Measurements from ENCODE around the gene DCAF4L1.

The DCAF4L1 gene

DNA sequence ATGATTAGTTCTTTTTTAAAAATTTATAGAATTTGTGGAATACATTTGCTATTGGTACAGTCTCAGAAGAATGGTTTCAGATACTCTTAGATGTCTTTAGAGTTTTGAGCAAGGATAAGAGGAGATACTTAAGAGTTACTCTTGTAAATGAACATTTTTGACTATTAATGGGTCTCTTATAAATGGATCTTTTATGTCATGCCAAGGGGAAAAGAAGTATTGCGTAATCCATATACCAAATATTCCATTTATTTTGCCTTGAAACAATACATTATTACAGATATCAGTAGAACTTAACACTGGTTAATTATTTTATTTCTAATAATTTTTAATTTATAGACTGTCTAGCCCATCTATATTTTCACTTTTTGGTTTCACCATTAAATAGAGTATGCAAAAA, 17.2 kb upstream of the DCAF4L1 start:
- TF ChIP-seq JUND (IDR thresholded peaks at IDR 0.05; ENCODE audit: low read depth) = no peak
- in situ Hi-C loops (cut with HindIII; ENCODE audit: low pct_unique_long_range_greater_than_20kb, low sequenced_read_pairs) = no loop called here
- no peak for DNase-seq (ENCODE audit: low read depth in 1 of 2, low spot score in 1 of 2)

DNA sequence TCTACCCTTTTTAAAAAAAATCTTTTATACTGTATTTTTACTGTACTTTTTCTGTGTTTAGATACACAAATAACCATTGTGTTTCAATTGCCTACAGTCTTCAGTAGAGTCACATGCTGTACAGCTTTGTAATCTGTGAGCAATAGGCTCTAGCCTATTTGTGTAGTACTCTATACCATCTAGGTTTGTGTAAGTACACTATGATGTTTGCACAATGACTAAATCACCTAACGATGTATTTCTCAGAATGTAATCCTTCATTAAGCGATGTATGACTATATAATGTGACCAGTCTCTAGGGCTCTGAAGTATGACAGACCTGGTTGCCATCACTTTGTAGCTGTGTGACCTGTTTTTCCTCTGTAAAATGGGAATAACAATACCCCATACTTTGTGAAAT, 14.2 kb upstream of the DCAF4L1 start:
- in situ Hi-C loops (cut with HindIII; ENCODE audit: low pct_unique_long_range_greater_than_20kb, low sequenced_read_pairs) = no loop called here
- no peak for DNase-seq (ENCODE audit: low read depth in 1 of 2, low spot score in 1 of 2)
- TF ChIP-seq JUND (IDR thresholded peaks at IDR 0.05; ENCODE audit: low read depth) = no peak

DNA sequence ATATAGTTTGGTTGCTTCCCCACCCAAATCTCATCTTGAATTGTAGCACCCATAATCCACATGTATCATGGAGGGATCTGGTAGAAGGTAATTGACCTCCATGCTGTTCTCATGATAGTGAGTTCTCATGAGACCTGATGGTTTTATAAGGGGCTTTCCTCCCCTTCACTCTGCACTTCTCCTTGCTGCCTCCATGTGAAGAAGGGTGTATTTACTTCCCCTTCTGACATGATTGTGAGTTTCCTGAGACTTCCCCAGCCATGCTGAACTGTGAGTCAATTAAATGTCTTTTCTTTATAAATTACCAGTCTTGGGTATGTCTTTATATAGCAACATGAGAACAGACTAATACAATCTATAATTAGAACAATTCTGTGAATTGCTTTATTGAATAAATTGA, 11.9 kb upstream of the DCAF4L1 start:
- in situ Hi-C loops (cut with HindIII; ENCODE audit: low pct_unique_long_range_greater_than_20kb, low sequenced_read_pairs) = no loop called here
- TF ChIP-seq JUND (IDR thresholded peaks at IDR 0.05; ENCODE audit: low read depth) = no peak
- DNase-seq (ENCODE audit: low read depth in 1 of 2, low spot score in 1 of 2) = no peak

DNA sequence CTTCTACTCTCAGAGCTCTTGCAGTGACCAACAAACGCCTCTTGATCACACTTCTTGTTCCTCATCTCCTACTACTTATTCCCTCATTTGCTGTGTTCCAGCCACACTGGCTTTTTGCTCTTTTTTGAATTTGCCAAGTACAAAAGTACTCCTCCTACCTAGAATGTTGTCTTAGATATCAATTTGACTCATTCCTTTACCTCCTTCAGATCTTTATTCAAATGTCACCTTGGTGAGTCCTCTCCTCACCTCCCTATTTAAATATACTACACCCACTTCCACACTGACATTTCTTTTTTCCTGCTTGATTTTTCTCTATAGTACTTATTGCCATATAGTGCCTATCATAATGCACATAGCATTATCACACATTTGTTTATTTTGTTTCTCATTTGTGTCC, 6.2 kb upstream of the DCAF4L1 start:
- TF ChIP-seq JUND (IDR thresholded peaks at IDR 0.05; ENCODE audit: low read depth) = no peak
- in situ Hi-C loops (cut with HindIII; ENCODE audit: low pct_unique_long_range_greater_than_20kb, low sequenced_read_pairs) = no loop called here
- no peak for DNase-seq (ENCODE audit: low read depth in 1 of 2, low spot score in 1 of 2)

DNA sequence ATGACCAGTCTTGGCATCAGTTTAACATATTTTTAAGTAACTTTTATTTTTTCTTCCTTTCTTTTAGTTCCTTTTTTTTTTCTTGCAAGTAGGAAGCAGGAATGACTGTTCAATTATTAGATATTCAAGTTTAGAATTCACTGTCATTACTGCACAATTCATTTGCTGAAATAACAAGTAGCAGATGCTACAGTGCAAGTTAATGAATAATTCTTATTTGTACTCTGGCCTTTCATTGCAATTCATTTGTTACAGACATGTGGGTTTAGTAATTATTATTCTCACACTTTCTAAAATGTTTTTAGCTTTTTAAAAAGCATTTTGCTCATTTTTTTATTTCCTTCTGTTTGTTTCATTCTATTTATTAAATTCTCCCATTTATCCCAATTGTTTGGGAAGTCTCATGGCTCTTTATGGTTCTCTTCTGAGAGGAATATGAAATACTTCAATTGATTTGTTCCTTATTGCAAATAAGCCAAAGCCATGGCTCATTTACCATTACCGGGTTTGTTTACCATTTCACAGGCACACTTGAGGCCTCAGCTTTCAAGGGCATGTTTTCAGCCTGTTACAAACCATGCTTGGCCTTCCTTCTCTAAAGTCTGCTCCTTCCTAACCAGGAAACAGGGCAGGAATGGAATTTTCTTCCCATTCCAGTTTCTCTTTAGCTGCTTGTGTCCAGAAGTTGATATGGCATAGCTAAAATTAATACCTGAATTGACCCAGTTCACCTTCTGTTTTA, 4.6 kb upstream of the DCAF4L1 start:
- no peak for DNase-seq (ENCODE audit: low read depth in 1 of 2, low spot score in 1 of 2)
- in situ Hi-C loops (cut with HindIII; ENCODE audit: low pct_unique_long_range_greater_than_20kb, low sequenced_read_pairs) = no loop called here
- TF ChIP-seq JUND (IDR thresholded peaks at IDR 0.05; ENCODE audit: low read depth) = no peak

DNA sequence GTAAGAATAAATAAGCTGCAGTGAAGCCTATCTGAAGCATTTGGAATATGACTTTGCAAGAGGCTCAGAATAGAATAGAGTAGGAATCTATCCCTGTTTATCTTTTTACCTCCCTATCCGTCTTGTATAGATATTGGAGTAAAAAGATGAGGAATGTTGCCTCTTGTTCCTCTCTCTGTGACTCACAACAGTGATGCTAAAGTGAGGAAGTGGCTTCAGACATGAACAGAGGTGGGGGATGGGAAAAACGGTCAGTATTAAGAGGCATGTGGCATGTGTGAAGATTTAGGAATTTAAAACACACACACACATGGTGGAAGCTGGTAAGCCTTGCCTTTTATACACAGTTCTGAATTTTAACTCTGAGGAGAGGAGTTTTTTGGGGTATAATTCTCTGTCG, 3.8 kb upstream of the DCAF4L1 start:
- no peak for TF ChIP-seq JUND (IDR thresholded peaks at IDR 0.05; ENCODE audit: low read depth)
- in situ Hi-C loops (cut with HindIII; ENCODE audit: low pct_unique_long_range_greater_than_20kb, low sequenced_read_pairs) = no loop called here
- DNase-seq (ENCODE audit: low read depth in 1 of 2, low spot score in 1 of 2) = no peak

DNA sequence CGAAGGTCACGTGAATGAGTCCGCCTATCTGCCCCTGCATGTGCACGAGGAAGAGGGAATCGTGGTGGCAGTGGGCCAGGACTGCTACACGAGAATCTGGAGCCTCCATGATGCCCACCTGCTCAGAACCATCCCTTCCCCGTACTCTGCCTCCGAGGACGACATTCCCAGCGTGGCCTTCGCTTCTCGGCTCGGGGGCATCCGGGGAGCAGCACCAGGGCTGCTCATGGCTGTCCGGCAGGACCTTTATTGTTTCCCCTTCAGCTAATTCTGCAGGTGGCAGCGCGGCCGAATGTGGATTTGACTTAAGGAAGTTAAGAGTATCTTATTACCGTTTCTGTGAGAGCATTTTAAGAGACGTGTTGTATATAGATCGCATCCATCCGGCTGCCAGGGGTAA, 1.2 kb downstream of the DCAF4L1 start:
- in situ Hi-C loops (cut with HindIII; ENCODE audit: low pct_unique_long_range_greater_than_20kb, low sequenced_read_pairs) = no loop called here
- no peak for TF ChIP-seq JUND (IDR thresholded peaks at IDR 0.05; ENCODE audit: low read depth)
- no peak for DNase-seq (ENCODE audit: low read depth in 1 of 2, low spot score in 1 of 2)

DNA sequence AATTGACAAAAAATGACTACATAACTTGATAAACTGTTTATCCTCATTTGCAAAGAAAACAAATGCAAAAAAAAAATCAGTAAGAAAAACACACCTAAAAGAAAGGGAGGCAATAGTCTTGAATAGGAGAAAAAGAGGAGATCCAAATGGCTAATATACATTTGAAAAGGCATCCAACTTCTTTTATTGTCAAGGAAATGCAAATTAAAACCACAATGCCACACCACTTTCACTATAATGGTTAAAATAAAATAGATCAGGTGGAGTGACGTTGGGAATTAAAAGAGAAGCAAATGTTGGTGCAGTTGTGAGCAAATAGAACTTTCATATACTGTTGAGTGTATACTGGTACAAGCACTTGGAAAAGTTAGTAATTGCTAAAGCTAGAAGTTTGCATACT, 3.6 kb downstream of the DCAF4L1 start:
- in situ Hi-C loops (cut with HindIII; ENCODE audit: low pct_unique_long_range_greater_than_20kb, low sequenced_read_pairs) = no loop called here
- no peak for DNase-seq (ENCODE audit: low read depth in 1 of 2, low spot score in 1 of 2)
- no peak for TF ChIP-seq JUND (IDR thresholded peaks at IDR 0.05; ENCODE audit: low read depth)

DNA sequence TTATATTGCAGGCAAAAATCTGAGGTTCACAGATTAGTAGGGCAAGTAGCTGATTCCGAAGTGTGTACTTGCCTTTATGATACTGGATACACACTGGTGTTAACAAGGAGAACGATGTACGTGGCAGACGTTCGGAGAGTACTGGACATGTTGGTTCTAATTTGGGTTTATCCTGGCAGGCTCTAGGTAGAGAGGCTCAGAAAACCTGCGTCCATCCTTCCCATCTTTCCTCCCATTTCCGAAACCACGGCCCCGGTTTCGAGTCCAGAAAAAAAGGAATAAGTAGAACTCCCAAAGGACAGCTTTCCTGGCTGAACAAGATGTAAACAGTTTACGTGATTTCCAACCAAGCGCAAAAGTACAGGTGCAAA, 8.4 kb downstream of the DCAF4L1 start:
- in situ Hi-C loops (cut with HindIII; ENCODE audit: low pct_unique_long_range_greater_than_20kb, low sequenced_read_pairs) = no loop called here
- DNase-seq (ENCODE audit: low read depth in 1 of 2, low spot score in 1 of 2) = peak in 1 of 2 experiments; percentile 8
- no peak for TF ChIP-seq JUND (IDR thresholded peaks at IDR 0.05; ENCODE audit: low read depth)

DNA sequence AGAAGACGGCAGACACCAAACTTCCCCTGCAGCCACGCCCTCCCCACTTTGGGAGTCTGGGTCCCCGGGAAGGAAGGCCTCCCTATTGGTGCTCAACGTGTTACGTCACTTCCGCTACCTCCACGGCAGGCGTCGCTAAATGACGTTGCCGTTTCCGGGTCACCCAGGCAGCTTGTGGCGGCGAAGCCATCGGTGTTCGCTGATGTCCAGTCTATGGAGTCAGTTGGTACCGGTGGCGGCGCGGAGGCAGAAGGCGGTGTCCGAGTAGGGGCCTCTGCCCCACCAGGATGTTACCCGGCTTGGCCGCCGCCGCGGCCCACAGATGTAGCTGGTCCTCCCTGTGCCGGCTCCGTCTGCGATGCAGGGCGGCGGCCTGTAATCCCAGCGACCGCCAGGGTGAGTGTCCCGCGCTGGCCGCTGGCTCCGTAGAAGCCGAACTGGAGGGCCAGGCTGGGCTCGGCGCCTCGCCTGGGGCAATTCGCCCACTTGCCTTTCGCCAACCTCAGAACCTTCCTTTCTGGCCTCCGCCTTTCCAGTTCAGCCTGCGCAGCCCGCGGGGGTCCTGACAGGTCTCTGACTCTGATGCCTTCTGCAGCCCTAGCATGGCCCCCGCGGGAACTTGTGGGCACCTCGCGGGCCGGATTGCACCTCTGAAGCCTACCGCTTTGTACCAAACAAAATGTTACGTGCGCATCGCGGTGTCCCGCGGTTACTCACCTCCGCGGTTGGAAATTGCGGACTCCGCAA, 9.0 kb downstream of the DCAF4L1 start, which contains the start of gene SLC30A9:
Gene SLC30A9 (plus strand): TSS at position 166 of the 747 bp plus-strand sequence. CDS start 122 bp downstream, at position 288.
- DNase-seq (ENCODE audit: low read depth in 1 of 2, low spot score in 1 of 2) = peak; percentile 95 to 96
- in situ Hi-C loops (cut with HindIII; ENCODE audit: low pct_unique_long_range_greater_than_20kb, low sequenced_read_pairs) = no loop called here

DNA sequence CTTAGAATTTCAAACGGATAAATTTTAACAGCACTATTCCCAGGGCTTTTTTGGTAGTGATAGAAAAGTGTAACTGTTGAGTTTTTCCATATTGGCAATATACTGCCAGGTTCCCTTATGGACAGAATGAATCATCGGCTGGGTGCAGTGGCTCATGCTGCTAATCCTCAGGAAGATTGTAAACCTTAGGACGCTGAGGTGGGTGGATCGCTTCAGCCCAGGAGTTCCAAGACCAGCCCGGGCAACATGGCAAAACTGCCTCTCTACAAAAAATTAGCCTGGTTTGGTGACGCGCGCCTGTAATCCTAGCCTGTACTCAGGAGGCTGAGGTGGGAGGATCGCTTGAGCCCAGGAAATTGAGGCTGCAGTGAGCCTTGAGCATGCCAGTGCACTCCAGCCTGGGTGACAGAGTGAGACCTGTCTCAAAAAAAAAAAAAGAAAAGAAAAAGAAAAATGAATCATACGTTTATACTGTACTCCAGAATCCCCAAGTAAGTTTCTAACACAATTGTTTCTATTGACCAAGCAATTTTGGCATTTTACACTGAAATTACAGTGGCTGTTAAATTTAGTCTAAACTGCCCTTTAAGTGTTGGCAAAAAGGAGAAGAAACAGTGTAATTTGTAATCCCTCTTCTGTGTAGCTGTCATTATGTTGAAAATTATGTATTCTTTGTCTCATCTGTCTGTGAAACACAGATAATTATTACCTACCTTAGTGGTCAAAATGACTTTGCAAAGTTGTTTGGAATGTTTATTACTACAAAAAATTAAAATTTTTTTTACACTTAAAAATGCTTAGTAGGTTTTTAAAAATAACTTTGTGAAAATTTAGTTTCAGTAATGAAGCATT, 10.6 kb downstream of the DCAF4L1 start:
- TF ChIP-seq JUND (IDR thresholded peaks at IDR 0.05; ENCODE audit: low read depth) = no peak
- DNase-seq (ENCODE audit: low read depth in 1 of 2, low spot score in 1 of 2) = no peak
- in situ Hi-C loops (cut with HindIII; ENCODE audit: low pct_unique_long_range_greater_than_20kb, low sequenced_read_pairs) = no loop called here

More for the DNA sequence above, 9.0 kb downstream of the DCAF4L1 start, which contains the start of gene SLC30A9:
- TF ChIP-seq JUND (IDR thresholded peaks at IDR 0.05; ENCODE audit: low read depth) = no peak

DNA sequence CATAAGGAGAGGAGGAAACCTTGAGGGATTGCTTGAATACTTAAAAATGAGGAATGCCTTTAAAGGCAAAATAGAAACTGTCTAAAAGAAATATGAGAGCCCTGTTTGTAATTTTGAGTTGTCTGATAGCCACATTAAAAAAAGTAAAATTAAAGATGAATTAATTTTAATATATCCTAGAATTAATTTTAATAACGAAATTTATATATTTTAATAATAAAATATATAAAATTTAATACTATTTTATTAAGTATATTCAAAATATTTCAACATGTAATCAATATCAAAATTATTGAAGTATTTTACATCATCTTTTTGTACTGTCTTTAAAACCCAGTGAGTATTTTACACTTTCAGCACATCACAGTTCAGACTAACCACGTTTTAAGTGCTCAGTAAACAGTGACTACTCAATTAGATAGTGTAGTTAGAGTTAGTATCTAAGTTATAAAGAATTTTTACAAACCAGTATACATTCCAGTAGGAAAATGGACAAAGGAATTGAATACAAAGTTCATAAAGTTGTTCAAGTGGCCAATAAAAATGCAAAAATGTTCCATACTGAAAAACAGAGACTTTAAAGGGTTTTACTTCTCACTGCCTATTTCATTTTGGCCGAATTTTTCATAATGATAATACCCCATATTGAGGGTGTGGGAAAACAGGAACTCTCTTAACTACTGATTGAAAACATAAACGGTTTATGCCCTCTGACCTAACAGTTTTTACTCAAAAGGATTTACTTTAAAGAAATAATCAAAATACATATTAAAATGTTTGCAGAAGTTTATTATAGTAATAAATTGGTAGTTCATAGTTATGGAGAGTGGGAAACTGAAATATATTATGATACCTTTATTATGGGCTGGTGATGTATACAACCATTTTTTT, 11.7 kb downstream of the DCAF4L1 start:
- TF ChIP-seq JUND (IDR thresholded peaks at IDR 0.05; ENCODE audit: low read depth) = no peak
- DNase-seq (ENCODE audit: low read depth in 1 of 2, low spot score in 1 of 2) = no peak
- in situ Hi-C loops (cut with HindIII; ENCODE audit: low pct_unique_long_range_greater_than_20kb, low sequenced_read_pairs) = no loop called here

Measured in T47D (cell line).